GM18519 (cell line): ENCODE measurements around the gene PMM2.
"Not testable (repeated sequence)": the region's sequence is repeated elsewhere in the genome, so short reads cannot be mapped to it uniquely, and the experiment has no call there.

Experiments used
- ATAC-seq: cut with Tn5 transposase; IDR thresholded peaks from one replicate; pipeline ENCODE4 v1.9.1; 2021; ENCODE audit warnings: mild to moderate bottlenecking, moderate library complexity; ENCODE audit not compliant: unreplicated experiment, low FRiP score

PMM2 gene

DNA sequence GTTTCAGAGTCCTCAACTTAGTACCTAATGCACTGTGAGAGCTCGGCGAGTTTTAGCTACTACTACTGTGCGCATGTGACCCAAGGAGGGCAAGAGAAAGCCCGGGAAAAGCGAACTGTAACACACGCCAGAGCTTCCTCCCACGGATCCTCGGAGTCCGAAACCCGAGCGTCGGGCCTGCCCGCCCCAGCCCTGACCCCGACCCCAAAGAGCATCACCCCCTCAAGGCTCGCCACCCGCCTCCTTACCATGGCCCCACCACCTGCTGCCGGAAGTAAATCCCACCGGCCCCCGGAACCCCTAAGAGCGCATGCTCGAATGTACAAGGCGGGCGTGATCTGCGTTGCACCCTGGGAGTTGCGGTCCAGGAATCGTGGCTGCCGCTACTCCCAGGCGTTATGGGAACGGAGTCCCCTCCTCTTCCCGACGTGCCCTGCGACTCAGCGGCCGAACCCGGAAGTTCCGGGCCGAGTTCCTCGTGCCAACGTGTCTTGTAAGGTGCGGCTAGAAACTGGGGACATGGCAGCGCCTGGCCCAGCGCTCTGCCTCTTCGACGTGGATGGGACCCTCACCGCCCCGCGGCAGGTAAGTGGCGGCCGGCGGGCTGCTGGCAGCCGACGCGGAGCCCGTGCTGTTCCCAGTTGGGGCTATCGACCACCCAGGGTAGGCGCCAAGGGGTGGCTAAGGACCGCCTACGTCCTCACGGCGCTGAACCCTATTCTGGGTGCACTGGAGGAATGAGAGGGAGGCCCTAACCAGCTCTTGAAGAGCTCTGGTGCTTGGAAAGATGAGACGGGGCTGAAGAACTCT is at the start of gene PMM2, which contains the start of gene TMEM186:
PMM2 (plus strand) TSS at position 476 of the 810 bp plus-strand sequence; CDS start at position 520, 44 bp downstream.
TMEM186 (minus strand) TSS at position 276 of the 810 bp plus-strand sequence; CDS start at position 251, 25 bp downstream.
- ATAC-seq: peak; percentile 90

- ATAC-seq: not testable (repeated sequence)
Observed at GRCh38 chr16:8748944-8749343, 48.7 kb upstream of the PMM2 start.

DNA sequence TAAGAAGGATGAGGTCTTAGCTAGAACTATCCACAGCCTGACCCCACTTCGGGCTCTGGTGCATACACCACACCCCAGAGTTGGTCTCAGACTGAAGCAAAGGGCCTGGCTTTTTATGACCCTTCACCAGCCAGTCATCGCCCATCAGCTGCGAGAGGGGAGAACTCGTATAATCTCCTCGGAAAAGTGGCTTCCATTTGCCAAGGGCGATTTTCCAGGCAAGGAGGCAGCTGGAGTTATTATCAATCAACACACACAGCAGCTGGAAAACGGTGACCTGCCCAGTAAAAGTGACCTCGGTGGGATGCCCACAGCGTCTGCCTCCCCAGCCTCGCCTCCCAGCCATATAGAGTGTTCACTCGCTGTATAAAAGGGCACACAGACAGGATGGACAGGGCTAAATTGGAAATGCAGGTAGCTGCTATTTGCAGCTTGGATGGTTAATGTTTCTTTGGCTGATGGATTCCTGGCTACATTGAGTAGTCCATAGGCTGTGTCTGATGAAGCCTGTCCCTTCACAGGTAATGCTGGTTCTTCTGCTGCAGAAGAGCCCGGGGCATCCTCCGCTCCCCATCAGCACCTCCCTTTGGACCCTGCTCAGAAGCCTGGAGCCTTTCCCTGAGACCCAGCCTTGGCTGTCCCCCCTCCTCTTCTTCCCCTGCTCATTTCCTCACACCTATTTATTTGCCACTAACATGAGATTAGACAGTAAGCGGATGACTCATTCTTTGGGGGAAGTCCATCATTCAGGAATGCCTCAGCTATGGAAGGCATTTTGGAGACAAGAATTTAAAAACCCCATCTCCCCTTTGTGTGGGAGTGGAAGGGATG is 45.9 kb upstream of the PMM2 start:
- ATAC-seq: no peak

GRCh38 chr16:8752706-8753105 is 44.9 kb upstream of the PMM2 start:
- ATAC-seq: no peak

DNA sequence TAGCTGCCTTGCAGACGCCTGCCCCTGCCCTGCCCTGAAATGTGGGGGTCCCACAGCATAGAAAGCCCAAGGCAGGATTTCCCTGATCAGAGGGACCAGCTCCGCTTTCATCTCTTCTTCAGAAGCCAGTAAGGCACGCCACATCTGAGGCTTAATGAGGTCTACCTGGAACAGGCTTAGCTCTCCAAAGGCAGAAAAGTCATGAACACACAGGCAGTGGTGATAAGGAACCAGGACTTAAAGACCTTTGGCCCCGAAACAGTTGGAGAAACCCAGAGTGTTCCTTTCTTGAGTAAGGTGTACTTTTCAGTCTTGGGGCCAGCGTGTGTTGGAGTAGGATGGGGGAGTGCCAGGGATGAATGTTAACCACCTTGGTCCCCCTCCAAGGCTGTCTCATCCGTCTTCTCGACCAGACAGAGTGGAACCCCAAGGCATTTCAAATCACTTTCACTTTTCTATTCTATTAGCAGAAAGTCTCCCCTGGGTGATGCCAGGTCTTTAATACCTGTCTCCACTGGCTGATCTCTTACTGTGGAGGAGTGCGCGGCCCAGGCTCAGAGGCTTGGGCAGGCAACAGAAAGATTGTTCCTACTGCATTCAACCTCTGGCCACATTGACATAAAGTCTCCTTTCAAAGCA is 44.1 kb upstream of the PMM2 start:
- no peak for ATAC-seq

DNA sequence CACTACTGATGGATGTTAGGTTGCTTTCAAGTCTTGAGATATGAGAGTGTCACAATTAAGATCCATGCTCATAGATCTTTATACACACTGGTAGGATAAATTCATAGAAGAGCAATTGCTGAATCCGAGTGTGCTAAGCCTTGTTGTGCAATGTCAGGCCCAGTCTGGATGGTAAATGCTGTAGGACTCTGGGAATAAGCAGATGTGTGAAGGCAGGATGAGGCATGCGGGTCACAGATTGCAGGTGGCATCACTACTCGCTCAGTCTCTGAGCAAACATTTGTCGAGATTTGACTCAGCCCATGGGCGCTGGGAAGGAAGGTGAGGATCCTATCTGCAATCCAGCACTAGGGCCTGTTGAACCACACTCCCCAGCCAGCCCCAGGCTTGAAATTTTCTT is 40.9 kb upstream of the PMM2 start:
- no peak for ATAC-seq

DNA sequence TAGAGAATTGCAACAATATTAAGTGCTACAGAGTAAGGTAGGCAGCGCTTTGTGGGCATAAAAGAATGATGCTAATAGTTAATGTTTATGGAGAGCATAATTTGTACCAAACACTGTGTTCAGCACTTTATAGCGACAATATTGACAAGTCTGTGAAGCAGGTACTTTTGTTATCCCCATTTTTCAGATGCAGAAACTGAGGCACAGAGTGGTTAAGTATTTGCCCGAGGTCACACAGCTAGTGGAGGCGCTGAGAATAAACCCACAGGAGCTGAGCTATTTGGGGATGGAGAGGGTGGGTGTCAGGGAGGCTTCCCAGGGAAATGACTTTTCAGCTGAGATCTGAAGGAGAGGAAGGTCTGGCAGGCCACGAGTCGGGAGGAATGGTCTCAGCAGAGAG is 39.6 kb upstream of the PMM2 start:
- no peak for ATAC-seq

DNA sequence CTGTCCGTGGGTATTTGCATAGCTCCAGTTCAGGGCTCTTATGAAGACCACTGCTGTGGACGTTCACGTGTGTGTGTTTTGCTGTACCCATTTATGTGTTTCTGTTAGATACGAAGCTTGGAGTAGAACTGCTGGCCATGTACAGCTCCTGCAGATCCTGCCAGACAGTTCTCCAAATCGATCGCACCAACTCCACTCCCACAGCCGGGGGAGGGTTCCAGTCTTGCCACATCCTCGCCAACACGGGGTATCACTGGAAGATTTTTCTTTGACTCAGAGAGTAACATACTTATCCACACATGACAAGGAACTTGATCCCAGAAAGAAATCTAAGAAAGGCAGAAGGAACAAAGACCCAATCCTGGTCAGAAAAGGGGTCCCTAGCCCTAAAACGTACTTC is 37.6 kb upstream of the PMM2 start:
- no peak for ATAC-seq

DNA sequence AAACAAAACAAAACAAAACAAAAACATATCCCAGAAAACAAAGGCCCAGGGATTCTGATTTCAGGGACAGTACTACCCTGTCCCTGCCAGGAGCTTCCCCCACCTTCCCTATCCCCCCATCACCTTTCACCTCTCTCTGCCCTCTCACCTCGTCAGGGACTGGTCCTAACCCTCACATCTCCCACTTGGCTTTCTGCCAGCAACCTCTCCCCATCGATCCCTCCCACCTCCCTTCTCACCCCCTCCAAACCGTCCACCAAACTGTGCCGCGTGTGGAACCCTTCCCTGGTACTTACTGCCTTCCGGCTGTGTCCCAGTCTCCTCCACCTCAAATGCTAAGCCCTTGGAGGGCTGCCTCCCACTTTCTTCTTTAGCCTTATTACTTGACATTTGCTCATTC is 36.6 kb upstream of the PMM2 start:
- no peak for ATAC-seq

DNA sequence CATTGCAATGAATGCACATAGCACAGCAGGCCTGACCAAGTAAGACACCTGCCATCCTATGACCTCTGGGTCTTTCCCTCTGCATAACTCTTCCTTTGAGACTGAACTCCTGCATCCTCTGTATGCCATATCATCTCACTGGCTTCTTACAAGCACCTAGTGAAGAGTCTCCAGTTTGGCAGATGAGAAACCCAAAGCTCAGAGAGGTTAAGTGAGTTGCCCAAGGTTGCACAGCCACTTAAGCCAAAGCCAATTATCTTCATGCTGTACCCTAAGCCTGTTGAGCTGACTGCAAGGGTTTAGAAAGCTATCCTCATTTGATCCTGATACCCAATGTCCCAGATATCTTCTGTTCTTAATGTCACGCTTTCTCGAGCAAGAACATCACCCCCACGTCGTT is 35.4 kb upstream of the PMM2 start:
- no peak for ATAC-seq

DNA sequence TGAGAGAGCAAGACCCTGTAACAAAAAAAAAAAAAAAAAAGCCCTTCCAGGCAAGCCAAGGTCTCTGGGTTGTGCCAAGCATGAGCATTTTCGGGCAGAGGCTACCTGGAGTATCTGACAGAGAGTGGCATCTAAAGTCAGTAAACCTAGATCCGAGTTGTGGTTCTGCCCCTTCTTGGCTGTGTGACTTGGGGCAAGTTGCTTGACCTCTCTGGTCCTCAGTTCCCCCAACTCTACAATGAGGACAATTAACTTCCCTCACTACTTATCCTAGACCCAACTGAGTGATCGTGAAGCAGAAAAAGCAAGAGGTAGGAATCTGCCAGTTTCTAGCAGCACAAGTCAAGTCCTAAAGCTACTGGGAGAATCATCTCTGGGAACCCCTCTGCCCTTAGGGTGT is 34.6 kb upstream of the PMM2 start:
- ATAC-seq: no peak

DNA sequence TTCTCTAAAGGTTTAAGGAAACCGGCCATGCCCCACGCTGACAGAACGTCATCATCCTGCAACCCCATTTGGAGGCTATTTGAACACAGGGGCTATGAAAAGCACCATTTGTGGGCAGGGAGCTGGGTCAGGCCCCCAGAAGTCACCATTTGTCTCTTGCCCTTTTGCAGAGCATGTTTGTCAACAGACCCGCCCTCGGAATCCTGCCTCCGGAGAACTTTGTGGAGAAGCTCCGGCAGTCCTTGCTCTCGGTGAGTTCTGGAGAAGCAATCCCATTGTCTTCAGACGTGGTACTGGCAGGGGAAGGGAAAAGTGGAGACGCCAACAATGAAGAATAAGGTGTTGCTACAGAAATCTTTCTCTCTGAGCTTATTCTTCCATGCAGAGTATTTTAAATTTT is 33.7 kb upstream of the PMM2 start:
- no peak for ATAC-seq

- no peak for ATAC-seq
Observed at GRCh38 chr16:8764525-8765250, 33.0 kb upstream of the PMM2 start.

DNA sequence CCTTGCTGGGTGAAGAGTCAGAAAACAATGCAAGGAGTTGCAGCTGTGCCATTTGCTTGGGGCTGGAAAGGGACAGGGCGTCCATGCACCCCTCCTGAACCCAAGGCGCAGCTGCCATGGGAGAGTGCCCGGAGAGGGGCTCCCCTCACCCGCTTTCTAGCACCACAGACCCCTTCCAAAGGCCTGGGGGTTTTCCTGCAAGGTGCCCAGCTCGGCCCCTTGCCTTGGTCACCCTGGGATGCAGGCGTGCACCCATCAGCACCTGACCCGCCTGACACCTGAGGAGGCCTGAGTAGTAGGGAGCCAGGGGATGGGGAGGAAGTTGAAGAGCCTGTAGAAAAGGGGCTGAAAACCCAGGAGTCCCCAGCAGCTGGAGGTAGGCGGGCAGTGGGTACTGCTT is 30.5 kb upstream of the PMM2 start:
- ATAC-seq: no peak

GRCh38 chr16:8768283-8768682 is 29.4 kb upstream of the PMM2 start:
- no peak for ATAC-seq

DNA sequence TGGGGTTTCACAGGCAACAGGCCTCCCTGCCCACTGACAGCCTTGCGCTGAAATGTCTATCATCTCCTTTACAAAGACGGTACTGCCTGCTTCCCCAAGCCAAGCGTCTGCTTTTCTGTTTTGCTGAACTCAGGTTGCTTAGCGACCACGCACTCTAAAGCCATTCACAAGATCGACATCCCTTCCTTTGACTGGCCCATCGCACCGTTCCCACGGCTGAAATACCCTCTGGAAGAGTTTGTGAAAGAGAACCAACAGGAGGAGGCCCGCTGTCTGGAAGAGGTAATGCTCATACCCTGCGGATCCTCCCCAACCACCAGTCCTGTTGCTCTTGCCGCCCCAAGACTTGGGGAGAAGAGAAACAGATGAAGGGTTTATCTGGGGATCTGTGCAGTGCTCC is 28.9 kb upstream of the PMM2 start:
- ATAC-seq: no peak

- no peak for ATAC-seq
Observed at GRCh38 chr16:8773537-8773936, 24.1 kb upstream of the PMM2 start.

DNA sequence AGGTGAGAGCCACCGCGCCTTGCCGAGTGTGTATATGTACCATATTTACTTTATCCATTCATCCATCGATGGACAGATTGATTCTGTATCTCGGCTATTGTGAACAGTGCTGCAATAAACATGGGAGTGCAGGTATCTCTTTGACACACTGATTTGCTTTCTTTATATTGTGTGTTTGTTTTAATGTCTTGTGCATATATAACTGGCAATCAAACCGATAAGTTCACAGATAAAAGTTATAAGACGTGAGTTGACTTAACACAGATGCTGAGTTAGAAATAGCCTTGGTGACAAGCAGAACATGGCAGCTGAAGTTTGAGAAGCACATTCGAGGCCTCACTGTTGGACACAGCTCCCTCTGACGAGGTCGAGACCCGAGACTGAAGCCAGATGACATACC is 23.4 kb upstream of the PMM2 start:
- no peak for ATAC-seq

DNA sequence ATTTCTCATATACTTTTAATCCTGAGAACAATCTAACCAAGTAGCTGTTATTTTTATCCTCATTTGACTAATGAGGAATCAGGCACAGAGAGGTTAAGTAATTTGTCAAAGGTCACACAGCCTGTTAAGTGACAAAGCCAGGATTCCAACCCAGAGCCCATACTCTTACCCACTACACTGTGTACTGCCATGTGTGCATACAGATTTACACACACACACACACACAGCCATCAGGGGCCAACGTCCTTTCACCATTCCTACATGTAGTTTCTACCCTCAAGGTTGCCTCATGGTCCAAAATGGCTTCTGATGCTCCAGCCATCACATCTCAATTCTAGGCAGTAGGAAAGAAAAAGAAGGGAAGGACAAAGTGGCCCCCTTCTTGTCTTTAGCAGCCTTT is 22.3 kb upstream of the PMM2 start:
- ATAC-seq: no peak

GRCh38 chr16:8776129-8776584 is 21.5 kb upstream of the PMM2 start:
- no peak for ATAC-seq
